Naive thymus-derived CD8-positive, alpha-beta T cell (primary cell): ENCODE results near the gene FUS. TPM values are rescaled to one million over a fixed set of nuclear protein-coding genes. Genes with fewer than 3 reads are reported as not detected.

Experiments
- ATAC-seq, 2 donors: fragments of 150-1000 bp; cut with Tn5 transposase in 1 of 2; sonication (Bioruptor Pico), chemical (Tn5 transposase) in 1 of 2; 1 replicate in 1 of 2; 2 replicates in 1 of 2; pipeline ENCODE4 v1.10.0; 2021; ENCODE audit warnings: mild to moderate bottlenecking in 2 of 2, moderate library complexity in 2 of 2
- POLR2A ChIA-PET: fragments of 350-600 bp; sonication (Branson Sonifier 250); formaldehyde crosslinking; loops from one replicate; lab custom pipeline; 2021; ENCODE audit warnings: antibody characterized with exemption; lab: Charles Lee
- DNase-seq, 10 donors: peaks; one replicate each; pipeline versions ENCODE4 v3.0.0 to v3.0.0-alpha.2; 2020 to 2022
- H3K27ac Mint-ChIP-seq, 10 donors: one replicate each; pipeline ENCODE4 v1.8.0; 2020 to 2022; ENCODE audit warnings: mild to moderate bottlenecking in 10 of 10, mixed read lengths in 10 of 10, moderate library complexity in 4 of 10, inconsistent platforms in 1 of 10
- H3K27me3 Mint-ChIP-seq, 5 donors: one replicate each; pipeline ENCODE4 v1.8.0; 2021 to 2022; ENCODE audit warnings: mixed read lengths in 5 of 5
- H3K36me3 Mint-ChIP-seq, 3 donors: one replicate each; pipeline ENCODE4 v1.8.0; 2020 to 2022; ENCODE audit warnings: mixed read lengths in 3 of 3, mild to moderate bottlenecking in 2 of 3, inconsistent platforms in 1 of 3
- H3K4me1 Mint-ChIP-seq, 4 donors: one replicate each; pipeline ENCODE4 v1.8.0; 2021 to 2022; ENCODE audit warnings: mixed read lengths in 4 of 4
- H3K4me3 Mint-ChIP-seq, 10 donors: one replicate each; pipeline ENCODE4 v1.8.0; 2020 to 2022; ENCODE audit warnings: mild to moderate bottlenecking in 10 of 10, mixed read lengths in 10 of 10, moderate library complexity in 6 of 10, inconsistent platforms in 1 of 10
- H3K9me3 Mint-ChIP-seq, 9 donors: one replicate each; pipeline ENCODE4 v1.8.0; 2020 to 2022; ENCODE audit warnings: mixed read lengths in 9 of 9, mild to moderate bottlenecking in 3 of 9, inconsistent platforms in 1 of 9, moderate library complexity in 1 of 9
- polyA plus RNA-seq, 3 donors: library from polyadenylated mRNA; unstranded; fragments of 300-500 nt; fragmentation: Illumina TruSeq; gene quantifications; one replicate each; pipeline ENCODE4 v1.2.3, GENCODE V29; 2021
- total RNA-seq, 8 experiments: library from RNA in 2 of 8; stranded (reverse) in 2 of 8; gene quantifications; one replicate each; pipeline ENCODE4 v1.2.3 and lab custom pipeline; 2021 to 2026

The FUS gene
- total and polyA plus RNA-seq, 5 experiments from 2014 or later: 118 to 637 (median 163) TPM

- Mint-ChIP-seq H3K4me3 (no peak overlapping the region), H3K9me3 (peaks cover 0 to 4% (median 0%) of the 10 kb centered on the region in 9 donors), H3K36me3 (peaks cover 0 to 5% (median 0%) of the 10 kb centered on the region in 3 donors), H3K4me1 (no peaks in the 10 kb centered on the region), H3K27ac (no peak overlapping the region), H3K27me3 (peaks cover 0 to 2% (median 0%) of the 10 kb centered on the region in 5 donors)
- ATAC-seq (no peak), DNase-seq (no peak)
- POLR2A ChIA-PET: no interaction called here
Measured at GRCh38 chr16:31229501-31229900, 49.6 kb downstream of the FUS start.

- H3K4me3 Mint-ChIP-seq: no peak overlapping the region
- H3K9me3 Mint-ChIP-seq: peaks cover 0 to 4% (median 0%) of the 10 kb centered on the region in 9 donors
- no peaks in the 10 kb centered on the region for H3K27me3 Mint-ChIP-seq
- peaks cover 0 to 5% (median 0%) of the 10 kb centered on the region in 3 donors for H3K36me3 Mint-ChIP-seq
- no peak overlapping the region for H3K27ac Mint-ChIP-seq
- POLR2A ChIA-PET: interaction anchor here (1.0 kb wide), 1 partner anchor 10 kb away, joined by 3 read pairs; no protein-coding TSS in a partner anchor
- no peak for ATAC-seq
- no peak for DNase-seq
- H3K4me1 Mint-ChIP-seq: peaks cover 0 to 3% (median under 1%) of the 10 kb centered on the region in 4 donors
Measured at GRCh38 chr16:31238041-31238440, 58.1 kb downstream of the FUS start.

Other genes with a start within 250 kb of the FUS start
- gene ORAI3, start 231.1 kb upstream of the FUS start, total RNA-seq: 10 to 100 TPM; 18.6 to 20.8 TPM
- 10 to 100 TPM; 15.2 to 16.0 (median 15.5) TPM for gene ORAI3, start 231.1 kb upstream of the FUS start, polyA plus RNA-seq
- gene SETD1A, start 222.4 kb upstream of the FUS start, total RNA-seq: 10 to 100 TPM; 39.5 to 44.3 TPM
- gene SETD1A, start 222.4 kb upstream of the FUS start, polyA plus RNA-seq: 1 to 10 TPM in 1 of 3 donors, under 1 TPM in 2; 0.35 to 2.0 (median 0.77) TPM
- 1 to 10 TPM; 1.2 to 1.9 TPM for gene HSD3B7, start 194.9 kb upstream of the FUS start, total RNA-seq
- under 1 TPM in 2 of 3 donors, not detected in 1; 0.07 to 0.08 TPM for gene HSD3B7, start 194.9 kb upstream of the FUS start, polyA plus RNA-seq
- 1 to 10 TPM; 2.9 to 3.9 TPM for gene STX1B, start 169.5 kb upstream of the FUS start, total RNA-seq
- under 1 TPM in 2 of 3 donors, not detected in 1; 0.07 to 0.49 TPM for gene STX1B, start 169.5 kb upstream of the FUS start, polyA plus RNA-seq
- gene STX4, start 146.6 kb upstream of the FUS start, total RNA-seq: 100 to 1,000 TPM in 1 of 2 experiments, 10 to 100 TPM in 1; 97.9 to 100 TPM
- gene STX4, start 146.6 kb upstream of the FUS start, polyA plus RNA-seq: 10 to 100 TPM; 23.2 to 31.3 (median 23.7) TPM
- 10 to 100 TPM; 11.7 to 13.7 TPM for gene ZNF668, start 105.9 kb upstream of the FUS start, total RNA-seq
- 1 to 10 TPM; 4.2 to 9.1 (median 7.5) TPM for gene ZNF668, start 105.9 kb upstream of the FUS start, polyA plus RNA-seq
- gene ZNF646, start 105.7 kb upstream of the FUS start, total RNA-seq: 10 to 100 TPM; 33.2 to 35.7 TPM
- gene ZNF646, start 105.7 kb upstream of the FUS start, polyA plus RNA-seq: 1 to 10 TPM; 2.8 to 9.1 (median 4.0) TPM
- gene PRSS53, start 91.2 kb upstream of the FUS start, total RNA-seq: 10 to 100 TPM; 11.1 to 11.4 TPM
- under 1 TPM; 0.49 to 0.54 (median 0.51) TPM for gene PRSS53, start 91.2 kb upstream of the FUS start, polyA plus RNA-seq
- gene VKORC1, start 85.3 kb upstream of the FUS start, total RNA-seq: 10 to 100 TPM; 42.0 to 47.8 TPM
- 100 to 1,000 TPM in 1 of 3 donors, 10 to 100 TPM in 2; 98.2 to 109 (median 99.1) TPM for gene VKORC1, start 85.3 kb upstream of the FUS start, polyA plus RNA-seq
- 10 to 100 TPM; 17.1 to 19.7 TPM for gene BCKDK, start 71.8 kb upstream of the FUS start, total RNA-seq
- gene BCKDK, start 71.8 kb upstream of the FUS start, polyA plus RNA-seq: 10 to 100 TPM; 20.8 to 30.8 (median 23.4) TPM
- gene KAT8, start 62.5 kb upstream of the FUS start, total RNA-seq: 100 to 1,000 TPM; 118 to 123 TPM
- 10 to 100 TPM; 58.0 to 90.5 (median 67.4) TPM for gene KAT8, start 62.5 kb upstream of the FUS start, polyA plus RNA-seq
- not detected for gene PRSS8, start 44.4 kb upstream of the FUS start, total RNA-seq
- not detected for gene PRSS8, start 44.4 kb upstream of the FUS start, polyA plus RNA-seq
- gene PRSS36, start 30.1 kb upstream of the FUS start, total RNA-seq: under 1 TPM; 0.63 to 0.83 TPM
- gene PRSS36, start 30.1 kb upstream of the FUS start, polyA plus RNA-seq: 1 to 10 TPM in 2 of 3 donors, under 1 TPM in 1; 0.79 to 3.5 (median 1.4) TPM
- gene PYCARD, start 22.6 kb downstream of the FUS start, total RNA-seq: 10 to 100 TPM; 22.0 to 22.2 TPM
- gene PYCARD, start 22.6 kb downstream of the FUS start, polyA plus RNA-seq: 10 to 100 TPM; 39.3 to 65.2 (median 39.7) TPM
- not detected for gene TRIM72, start 34.0 kb downstream of the FUS start, total RNA-seq
- gene TRIM72, start 34.0 kb downstream of the FUS start, polyA plus RNA-seq: not detected
- gene PYDC1, start 37.0 kb downstream of the FUS start, total RNA-seq: not detected
- not detected for gene PYDC1, start 37.0 kb downstream of the FUS start, polyA plus RNA-seq
- 1 to 10 TPM; 1.5 to 1.8 TPM for gene ITGAM, start 79.8 kb downstream of the FUS start, total RNA-seq
- 1 to 10 TPM in 1 of 3 donors, under 1 TPM in 2; 0.21 to 6.5 (median 0.77) TPM for gene ITGAM, start 79.8 kb downstream of the FUS start, polyA plus RNA-seq
- under 1 TPM; 0.80 to 0.88 TPM for gene ITGAX, start 175.0 kb downstream of the FUS start, total RNA-seq
- gene ITGAX, start 175.0 kb downstream of the FUS start, polyA plus RNA-seq: 1 to 10 TPM in 1 of 3 donors, under 1 TPM in 2; 0.03 to 1.1 (median 0.06) TPM
- not detected for gene ITGAD, start 213.2 kb downstream of the FUS start, total RNA-seq
- under 1 TPM in 1 of 3 donors, not detected in 2; 0.52 TPM for gene ITGAD, start 213.2 kb downstream of the FUS start, polyA plus RNA-seq
- not detected for gene COX6A2, start 248.2 kb downstream of the FUS start, total RNA-seq
- gene COX6A2, start 248.2 kb downstream of the FUS start, polyA plus RNA-seq: not detected